HG03342 (cell line): ENCODE results near the gene MRPS27.

Experiments used
- ATAC-seq: cut with Tn5 transposase; IDR thresholded peaks from one replicate; pipeline ENCODE4 v1.9.1; 2021; ENCODE audit warnings: mild to moderate bottlenecking, moderate library complexity; ENCODE audit not compliant: unreplicated experiment

Gene MRPS27

DNA sequence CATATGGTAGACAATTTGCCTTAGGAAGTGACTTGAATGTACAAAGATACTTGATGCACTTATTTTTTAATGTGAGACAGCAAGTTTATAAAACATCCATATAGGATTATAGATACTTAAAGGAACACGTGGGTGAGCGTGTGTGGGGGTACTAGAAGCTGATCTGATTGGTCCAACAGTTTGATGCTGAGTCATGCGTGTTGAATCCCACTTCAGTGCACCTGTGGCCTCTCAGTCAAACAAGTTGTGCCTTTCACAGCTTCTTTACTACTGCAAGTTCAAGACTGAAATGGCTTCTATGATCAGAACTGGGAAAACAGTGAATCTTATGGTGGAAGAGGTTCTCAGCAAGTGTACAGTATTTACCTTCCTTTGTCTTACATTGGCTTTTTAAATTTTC, 113.9 kb downstream of the MRPS27 start:
- no peak for ATAC-seq

DNA sequence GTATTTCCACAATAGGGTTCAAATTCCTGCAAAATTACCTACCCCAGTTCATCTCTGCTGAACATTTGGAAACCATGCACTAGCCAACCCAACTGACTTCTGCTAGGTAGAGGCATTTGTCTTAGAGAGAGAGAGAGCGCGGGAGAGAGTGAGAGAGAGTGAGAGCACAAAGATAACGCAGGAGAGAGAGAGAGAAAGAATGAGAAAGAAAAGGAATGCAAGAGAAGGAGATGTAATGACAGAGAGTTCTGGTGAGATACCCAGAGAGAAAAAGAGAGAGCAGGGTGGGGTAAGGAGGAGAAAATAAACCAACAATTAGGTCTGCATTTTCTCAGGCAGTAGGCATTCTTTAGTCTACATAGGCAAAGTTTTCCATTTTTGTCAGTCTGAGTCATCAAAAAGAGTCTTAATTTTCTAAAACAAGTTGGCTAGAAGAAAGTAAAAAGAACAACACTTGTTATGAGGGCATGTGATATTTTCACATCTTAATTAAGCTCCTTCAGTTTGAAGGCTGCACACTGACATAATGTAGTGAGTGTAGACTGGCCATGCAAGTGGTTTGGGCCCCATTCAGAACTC, 114.5 kb downstream of the MRPS27 start:
- no peak for ATAC-seq

- no peak for ATAC-seq
Measured at GRCh38 chr5:72204946-72205345, 115.1 kb downstream of the MRPS27 start.

DNA sequence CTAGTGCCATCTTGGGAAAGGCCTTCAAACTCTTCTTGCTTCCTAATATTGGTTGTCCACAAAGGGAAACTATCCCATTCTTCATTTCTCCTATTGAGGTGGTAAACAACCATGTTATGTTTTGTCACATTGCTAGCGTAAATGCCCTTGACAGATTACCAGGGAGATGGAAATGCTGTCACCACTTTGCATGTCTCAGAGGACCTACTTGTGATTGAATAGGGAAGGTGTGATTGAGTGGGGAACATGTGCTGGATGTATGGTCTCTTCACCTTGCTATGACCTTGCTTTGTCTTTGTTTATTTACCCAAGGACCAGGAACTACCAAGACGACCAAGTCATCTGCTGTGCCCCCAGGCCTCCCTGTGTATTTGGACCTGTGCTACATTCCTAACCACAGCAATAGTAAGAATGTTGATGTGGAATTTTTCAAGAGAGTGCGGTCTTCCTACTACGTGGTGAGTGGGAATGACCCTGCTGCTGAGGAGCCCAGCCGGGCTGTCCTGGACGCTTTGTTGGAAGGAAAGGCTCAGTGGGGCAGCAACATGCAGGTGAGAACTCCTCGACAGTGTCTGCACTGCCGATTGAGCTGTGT, 116.7 kb downstream of the MRPS27 start:
- ATAC-seq, result no peak

DNA sequence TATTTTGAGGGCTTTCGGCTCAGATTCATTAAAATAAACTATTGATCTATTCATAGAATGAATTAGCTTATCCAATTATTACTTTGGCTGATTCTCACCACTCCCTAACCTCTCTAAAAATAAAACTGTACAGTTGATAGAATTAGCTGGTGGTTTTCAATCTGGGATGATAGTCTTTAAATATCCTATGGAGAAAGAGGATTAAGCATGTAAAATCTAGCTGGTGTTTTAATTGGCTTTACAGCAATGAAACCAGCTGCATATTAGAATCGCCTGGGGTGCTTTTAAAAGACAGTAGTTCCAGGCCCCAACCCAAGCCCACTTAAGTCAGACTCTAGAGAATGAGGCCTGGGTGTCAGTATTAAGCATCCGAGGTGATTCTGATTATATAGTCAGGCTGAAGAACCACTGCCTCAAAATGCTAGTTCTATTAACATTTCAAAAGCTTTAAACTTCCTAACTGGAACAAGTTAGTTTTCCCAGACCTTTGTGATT, 117.7 kb downstream of the MRPS27 start:
- no peak for ATAC-seq

GRCh38 chr5:72199681-72200080, 120.4 kb downstream of the MRPS27 start:
- no peak for ATAC-seq

- ATAC-seq, result no peak
Measured at GRCh38 chr5:72197393-72197792, 122.6 kb downstream of the MRPS27 start.

GRCh38 chr5:72195581-72195980, 124.5 kb downstream of the MRPS27 start:
- ATAC-seq, result no peak

DNA sequence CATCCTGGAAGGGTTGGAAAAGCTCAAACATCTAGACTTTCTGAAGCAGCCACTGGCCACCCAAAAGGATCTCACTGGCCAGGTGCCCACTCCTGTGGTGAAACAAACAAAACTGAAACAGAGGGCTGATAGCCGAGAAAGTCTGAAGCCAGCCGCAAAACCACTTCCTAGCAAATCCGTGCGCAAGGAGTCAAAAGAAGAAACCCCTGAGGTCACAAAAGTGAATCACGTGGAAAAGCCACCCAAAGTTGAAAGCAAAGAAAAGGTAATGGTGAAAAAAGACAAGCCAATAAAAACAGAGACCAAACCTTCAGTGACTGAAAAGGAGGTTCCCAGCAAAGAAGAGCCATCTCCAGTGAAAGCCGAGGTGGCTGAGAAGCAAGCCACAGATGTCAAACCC, 125.2 kb downstream of the MRPS27 start:
- peak; percentile 97 for ATAC-seq

- ATAC-seq, result no peak
Measured at GRCh38 chr5:72191404-72191803, 128.6 kb downstream of the MRPS27 start.

DNA sequence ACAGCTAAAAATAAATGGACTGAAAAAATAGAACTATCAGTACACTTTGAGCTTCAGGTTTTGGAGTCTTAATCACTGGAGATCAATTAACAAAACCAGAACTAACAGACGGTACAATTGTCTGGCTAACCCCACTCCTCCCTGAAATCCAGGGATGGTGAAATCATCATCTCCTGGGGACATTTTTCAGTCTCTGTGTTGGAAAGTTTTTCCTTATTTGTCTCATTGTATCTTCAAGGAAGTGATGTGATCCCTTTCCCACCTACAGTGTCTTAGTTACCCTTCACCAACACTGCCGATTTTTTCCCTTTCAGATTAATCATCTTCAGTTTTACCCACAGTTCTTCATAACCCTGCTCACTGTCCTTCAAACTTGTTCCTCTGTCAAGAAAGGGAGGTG, 130.9 kb downstream of the MRPS27 start:
- no peak for ATAC-seq

- ATAC-seq, result no peak
Measured at GRCh38 chr5:72188166-72188565, 131.9 kb downstream of the MRPS27 start.

DNA sequence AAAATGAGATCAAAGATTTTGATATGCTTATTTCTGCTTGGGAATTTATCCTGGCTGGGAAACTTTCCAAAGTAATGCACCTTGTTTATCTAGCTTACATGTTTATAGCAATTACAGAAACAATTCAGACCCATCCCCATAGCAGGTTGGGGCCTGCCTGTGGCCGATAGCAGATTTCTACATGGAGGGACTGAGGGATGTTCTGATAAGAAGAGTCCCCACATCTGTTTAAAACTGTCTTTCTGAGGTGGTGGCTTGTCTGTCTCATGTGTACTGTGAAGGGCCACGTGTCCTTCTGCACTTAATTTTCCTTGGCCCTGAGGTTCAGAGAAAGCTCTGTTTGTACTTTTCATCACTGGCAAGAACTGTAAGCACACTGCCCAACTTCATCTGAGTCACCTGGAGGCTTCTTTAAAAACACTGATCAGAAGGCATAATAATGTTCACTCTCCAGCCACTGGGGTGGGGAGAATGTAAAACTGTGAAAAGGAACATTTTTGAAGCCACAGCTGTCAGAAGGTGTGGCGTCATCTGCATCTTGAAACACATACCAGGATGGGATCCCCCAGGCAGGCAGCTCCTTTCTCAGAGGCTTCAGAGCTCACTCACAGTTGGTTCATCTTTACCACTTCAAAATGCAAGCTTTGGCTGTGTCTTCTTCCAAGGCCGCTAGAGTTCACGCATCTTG, 132.5 kb downstream of the MRPS27 start:
- no peak for ATAC-seq

GRCh38 chr5:72185496-72186329, 134.3 kb downstream of the MRPS27 start:
- no peak for ATAC-seq

- ATAC-seq, result no peak
Measured at GRCh38 chr5:72184408-72184807, 135.6 kb downstream of the MRPS27 start.

- ATAC-seq, result no peak
Measured at GRCh38 chr5:72183101-72183520, 136.9 kb downstream of the MRPS27 start.

- no peak for ATAC-seq
Measured at GRCh38 chr5:72182686-72183085, 137.4 kb downstream of the MRPS27 start.

- no peak for ATAC-seq
Measured at GRCh38 chr5:72180925-72181324, 139.1 kb downstream of the MRPS27 start.

DNA sequence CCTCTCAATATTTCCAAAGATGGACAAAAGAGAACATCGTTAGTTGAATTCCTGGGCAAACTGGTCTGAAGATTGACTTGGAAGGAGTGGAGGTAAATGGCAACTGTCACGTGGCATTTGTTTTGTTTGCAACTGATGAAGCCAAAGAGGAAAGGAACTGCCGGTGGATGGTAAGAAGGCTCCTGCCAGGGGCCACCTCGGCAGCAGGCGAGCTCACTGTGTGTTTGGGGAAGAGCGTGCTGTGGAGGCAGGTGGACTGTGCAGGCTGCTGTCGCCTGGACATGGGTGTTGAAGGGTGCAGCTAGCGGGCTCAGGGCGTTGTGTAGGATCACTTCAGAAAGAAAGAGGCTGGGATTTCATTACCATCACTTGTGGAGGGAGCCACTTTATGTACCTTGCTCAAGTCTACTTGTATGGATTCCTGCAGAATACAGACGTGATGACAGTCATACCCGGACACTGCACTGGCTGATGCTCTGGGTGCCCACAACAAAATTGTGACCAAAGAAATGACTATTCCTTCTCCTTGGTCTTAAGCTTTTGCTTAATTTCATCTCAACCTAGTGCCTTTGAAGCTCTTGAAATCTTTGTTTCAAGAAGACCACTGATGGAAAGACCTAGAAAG, 140.1 kb downstream of the MRPS27 start:
- ATAC-seq, result no peak

DNA sequence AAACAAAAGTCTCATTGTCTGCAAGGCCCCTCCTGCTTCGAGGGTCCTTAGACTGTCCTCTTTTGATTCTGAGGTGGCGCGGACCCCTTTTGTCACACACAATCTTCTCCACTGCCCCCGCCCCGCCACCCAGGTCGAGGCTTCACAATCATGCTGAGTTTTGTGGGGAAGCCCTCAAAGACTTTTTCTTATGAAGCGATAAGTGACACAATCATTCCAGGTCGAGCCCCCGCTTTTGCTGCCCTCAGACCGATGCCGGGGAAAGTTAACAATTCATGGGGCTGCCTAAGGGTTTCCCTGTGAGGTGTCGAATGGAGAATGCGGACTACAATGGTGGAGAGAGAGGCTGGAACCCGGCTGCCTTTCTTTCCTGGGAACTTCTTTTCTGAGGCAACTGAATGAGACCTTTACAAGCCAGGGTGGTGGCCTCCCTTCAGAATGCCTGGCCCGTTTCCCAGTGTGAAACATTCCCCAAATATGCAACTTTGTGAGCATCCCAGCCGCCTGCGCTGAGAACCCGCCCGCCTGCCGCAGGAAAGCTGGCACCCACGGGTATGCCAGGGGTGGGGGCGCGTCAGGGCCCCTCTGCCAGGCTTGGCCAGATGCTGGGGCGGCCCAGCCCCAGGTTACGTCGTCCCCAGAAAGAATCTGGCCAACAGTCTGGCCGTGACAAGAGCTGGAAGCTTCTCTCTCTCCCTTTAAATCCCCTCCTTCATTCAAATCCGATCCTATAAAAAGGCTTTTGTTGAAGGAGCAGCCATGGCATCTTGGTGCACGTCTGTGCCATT, 140.8 kb downstream of the MRPS27 start:
- no peak for ATAC-seq
